GM19468 (cell line): Measurements from ENCODE around the gene PLSCR4.
A peak's percentile ranks its signal among the peaks of the same experiment; 100 is the strongest.
"Not testable (repeated sequence)": the region's sequence is repeated elsewhere in the genome, so short reads cannot be mapped to it uniquely, and the experiment has no call there.

Source experiments
- ATAC-seq: cut with Tn5 transposase; IDR thresholded peaks from one replicate; pipeline ENCODE4 v1.9.1; 2021; ENCODE audit warnings: mild to moderate bottlenecking, moderate library complexity, moderate number of reproducible peaks; ENCODE audit not compliant: unreplicated experiment; ENCODE audit errors: extremely low read depth

PLSCR4 gene

DNA sequence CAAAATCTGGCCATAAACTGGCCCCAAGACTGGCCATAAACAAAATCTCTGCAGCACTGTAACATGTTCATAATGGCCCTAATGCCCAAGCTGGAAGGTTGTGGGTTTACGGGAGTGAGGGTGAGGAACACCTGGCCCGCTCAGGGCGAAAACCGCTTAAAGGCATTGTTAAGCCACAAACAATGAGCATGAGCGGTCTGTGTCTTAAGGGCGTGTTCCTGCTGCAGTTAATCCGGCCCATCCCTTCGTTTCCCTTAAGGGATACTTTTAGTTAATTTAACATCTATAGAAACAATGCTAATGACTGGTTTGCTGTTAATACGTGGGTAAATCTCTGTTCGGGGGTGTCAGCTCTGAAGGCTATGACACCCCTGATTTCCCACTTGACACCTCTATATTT lies 1.5 kb upstream of the PLSCR4 start:
- not testable (repeated sequence) for ATAC-seq

DNA sequence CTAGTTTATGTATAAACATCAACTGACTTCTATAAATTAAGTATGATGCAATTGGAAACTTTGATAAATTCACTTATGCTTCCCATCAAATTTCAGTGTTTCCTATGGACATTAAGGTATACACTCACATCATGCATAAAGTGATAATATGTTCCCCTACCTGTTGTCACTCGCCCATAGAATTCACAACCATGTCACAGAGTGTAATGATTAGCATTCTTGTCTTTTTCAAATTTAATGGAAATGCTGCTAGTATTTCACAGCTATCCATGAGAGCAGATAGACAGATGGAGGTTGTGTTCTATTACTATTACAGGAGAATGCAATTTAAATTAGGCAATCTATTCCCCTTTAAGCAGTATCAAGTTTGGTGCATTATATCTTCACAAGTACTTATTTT lies 984 bp downstream of the PLSCR4 start:
- no peak for ATAC-seq

DNA sequence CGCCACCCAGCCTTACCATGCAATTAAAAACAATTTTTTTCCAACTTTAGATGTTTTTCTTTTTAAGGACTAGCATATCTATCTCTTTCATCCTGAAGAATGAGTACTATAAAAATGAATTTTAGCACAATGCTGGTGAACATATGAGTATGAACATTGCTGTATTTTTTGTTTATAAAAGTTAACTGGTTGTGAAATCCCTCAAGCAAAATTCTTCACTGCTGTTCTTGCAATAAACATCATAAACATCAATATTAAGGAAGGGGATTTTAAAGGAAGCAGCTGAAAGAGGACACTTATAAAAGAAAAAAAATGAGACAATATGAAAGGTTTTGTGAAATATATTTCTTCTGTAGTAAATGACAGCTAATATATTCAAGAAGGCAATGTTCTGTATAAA lies 3.0 kb downstream of the PLSCR4 start:
- no peak for ATAC-seq

DNA sequence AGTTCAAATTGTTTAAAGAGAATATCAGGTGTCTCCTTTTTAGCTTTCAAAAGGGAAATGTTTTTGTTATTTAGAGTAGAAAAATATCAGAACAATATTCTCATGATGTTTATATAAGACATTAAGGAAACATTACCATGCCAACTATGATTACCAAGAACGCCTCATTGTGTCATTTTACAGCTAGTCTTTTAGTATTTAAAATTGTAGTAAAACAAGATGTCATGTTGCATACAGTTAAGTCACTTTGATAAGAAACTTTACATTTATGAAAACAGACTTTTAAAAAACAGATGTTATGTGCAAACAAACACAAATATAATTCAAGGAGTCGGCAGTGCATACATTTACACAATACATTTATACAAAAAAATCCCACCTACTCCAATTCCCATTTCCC lies 4.4 kb downstream of the PLSCR4 start:
- no peak for ATAC-seq

DNA sequence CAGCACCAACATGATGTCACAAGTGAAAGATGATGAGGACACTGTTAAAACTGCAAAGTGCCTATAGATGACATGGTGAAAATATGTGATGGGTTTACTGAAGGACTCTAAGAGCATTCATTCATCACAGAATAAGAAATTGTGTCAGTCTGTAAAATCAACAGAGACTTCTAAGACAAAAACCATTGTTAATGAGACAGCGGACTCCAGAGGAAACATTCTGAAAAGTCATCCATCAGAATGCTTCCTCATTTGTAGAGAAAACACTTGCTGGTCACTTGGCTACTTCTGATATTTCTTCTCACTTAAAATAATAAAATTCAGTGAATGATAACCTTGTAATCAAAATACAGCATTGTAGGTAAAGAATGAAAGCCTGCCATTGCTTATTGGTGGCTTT lies 7.3 kb downstream of the PLSCR4 start:
- ATAC-seq = no peak

- ATAC-seq = no peak
These were observed 9.2 kb downstream of the PLSCR4 start for GRCh38 chr3:146241523-146242240.

DNA sequence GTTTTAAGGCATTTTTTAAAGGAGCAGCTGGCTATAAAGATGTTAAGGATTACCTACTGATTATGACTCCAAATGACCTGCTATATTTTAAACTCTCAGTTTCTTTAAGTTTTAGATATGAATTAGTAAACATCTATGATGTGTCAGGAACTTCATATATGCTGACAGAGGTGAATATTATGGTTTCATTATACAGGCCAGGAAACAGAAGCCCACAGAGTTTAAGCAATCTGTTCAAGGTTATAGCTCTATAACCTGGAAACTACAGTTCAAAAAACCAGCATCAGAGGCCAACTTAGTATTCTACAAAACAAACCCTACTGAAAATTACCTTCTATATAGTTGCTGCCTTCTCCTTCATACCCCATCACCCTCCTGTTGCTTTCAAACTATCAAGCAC lies 17.4 kb downstream of the PLSCR4 start:
- no peak for ATAC-seq

DNA sequence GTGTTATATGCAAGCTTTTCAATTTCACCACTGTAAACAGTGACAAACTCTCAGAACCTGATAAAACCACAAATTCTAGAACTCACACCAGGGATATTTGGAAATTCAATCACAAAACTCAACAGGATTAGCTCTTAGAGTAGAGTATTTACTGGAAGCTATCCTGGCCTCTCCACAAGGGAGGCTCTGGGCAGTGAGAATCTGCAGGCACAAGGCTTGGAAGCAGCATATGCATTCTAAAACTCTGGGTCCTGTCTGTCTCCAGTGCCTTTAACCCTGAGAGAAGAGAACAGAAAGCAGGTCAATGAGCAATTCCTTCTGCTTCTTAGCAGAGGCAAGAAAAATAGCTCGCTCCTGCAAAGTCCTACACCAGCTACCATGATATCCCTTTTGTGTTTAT lies 23.4 kb downstream of the PLSCR4 start:
- ATAC-seq = no peak

DNA sequence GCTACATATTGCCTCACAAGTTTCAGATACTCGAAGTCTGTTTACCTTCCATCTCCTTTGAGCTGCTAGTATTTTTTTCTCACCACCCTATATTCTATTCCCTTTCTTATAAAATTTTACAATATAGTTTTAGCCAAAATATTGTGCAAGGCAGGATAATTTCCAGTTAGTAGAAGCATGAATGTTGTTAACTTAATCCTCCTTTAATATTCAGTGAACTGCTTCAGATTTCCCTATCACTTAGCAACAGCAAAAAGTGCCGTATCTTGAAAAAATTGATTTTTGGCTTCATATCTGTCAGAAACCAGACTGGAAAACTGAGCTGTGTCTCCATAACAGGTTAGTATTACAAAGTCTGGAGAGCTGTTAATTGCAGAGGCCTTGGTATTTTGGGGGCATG lies 24.0 kb downstream of the PLSCR4 start:
- no peak for ATAC-seq

GRCh38 chr3:146225458-146225857 lies 25.4 kb downstream of the PLSCR4 start:
- ATAC-seq = not testable (repeated sequence)

DNA sequence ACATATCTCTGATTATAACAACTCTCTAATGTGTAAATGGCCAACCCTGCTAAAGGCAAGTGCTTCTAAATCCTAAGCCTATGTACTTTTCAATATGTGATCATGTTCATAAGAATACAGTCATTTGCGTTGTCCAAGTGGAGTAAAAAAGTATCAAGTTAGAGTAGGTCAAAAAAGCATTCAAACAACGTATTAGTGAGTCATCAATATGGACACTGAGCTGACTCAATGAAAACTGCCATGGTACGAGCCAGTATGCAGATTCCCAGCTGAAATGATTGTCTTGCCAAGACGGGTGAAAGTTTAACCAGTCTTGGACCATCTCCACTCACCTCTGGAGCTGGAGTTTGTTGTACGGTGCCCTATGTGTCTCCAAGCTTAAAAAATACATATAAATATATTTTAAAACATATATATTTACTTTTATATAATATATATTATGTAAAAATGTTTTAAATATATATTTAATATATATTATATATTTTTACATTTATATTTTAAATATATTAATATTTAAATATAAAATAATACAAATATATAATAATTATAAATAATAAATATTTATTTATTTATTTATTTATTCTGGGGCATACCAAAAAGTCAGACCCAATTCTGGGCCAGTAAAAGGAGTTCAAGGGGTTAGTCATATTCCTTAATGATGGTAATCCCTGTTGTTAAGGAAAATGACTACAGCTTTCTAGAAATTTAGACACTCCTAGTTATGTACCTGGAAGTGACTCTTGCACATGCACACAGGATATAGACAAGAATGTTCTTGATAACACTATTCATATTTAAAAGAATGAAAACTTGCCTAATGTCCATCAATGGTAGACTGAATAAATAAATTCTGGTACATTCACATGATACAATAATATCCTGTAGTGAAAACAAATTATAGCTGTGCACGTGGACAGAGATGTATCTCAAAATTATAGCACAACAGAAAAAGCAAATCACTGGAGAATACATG lies 27.2 kb downstream of the PLSCR4 start:
- ATAC-seq = no peak

- ATAC-seq = no peak
These were observed 28.5 kb downstream of the PLSCR4 start for GRCh38 chr3:146222204-146223046.

DNA sequence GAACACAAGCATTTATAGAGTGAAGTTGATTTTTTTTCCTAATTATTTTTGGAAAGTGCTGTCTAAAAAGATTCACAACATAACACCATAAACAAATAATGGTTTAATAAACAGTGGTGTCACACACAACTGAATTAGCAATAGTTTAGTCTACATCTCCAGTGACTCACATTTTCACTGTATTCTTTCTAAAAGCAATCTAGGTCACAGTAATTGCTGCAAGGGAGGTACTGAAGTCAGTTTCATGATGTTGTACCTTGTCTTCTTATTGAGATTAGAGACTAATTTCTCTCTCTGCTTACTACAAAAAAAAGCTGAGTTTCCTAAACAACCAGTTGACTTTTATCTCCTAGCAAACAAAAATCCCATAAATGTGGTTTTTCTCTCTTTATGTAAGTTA lies 29.6 kb downstream of the PLSCR4 start:
- no peak for ATAC-seq

DNA sequence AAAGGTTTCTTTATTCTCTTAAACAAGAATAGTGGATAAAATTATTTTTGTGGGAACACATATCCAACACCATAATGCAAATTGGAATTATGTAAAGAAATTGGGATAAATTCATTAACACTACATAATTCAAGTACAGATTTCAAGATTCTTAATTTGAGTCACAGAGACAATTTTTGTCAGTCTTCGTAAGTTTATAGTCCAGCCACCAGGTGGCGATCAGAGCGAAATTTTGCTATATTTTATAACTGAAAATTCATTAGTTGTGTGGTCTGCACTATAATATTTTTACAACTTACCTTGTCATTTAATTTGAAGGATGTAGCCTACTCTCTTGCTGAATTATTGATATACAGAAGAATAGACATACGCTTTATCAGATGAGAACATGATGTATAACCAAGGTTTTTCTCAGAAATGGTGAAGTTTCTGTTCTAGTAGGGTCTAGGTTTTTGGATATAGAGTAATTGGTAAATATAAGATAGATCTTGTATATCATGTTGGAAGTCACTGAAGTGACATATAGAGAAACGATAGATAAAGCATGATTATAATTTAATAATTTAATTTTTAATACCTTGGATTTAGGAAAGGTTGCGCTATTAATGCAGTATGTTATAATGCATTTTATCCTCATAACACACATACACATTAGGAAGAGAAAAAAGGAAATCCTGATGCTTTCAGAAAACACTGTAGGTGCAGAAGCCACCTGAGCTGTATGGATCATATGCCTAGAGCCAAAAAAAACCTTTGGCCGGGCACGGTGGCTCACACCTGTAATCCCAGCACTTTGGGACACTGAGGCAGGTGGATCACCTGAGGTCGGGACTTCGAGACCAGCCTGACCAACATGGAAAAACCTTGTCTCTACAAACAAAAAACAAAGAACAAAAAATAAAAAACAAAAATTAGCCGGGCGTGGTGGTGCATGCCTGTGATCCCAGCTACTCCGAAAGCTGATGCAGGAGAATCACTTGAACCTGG lies 31.7 kb downstream of the PLSCR4 start:
- ATAC-seq = peak; percentile 31

DNA sequence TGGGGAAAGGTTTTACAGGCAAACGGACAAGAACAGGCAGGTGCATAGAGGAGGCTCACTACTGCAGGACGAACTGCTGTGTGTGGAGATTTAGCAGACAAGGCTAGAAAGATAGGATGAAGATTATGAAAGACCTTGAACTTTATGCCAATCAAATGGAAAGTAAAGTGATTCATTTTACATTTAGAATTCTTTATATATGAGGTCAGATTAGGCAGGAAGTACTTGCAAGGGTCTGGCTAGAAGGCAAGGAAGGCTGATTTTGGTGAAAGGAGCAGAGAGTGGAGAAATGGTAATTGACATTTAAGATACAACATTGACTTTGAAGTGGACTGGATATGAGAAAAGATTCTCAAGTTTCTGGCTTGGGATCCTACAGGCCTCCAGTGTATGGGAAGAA lies 33.6 kb downstream of the PLSCR4 start:
- ATAC-seq = no peak

DNA sequence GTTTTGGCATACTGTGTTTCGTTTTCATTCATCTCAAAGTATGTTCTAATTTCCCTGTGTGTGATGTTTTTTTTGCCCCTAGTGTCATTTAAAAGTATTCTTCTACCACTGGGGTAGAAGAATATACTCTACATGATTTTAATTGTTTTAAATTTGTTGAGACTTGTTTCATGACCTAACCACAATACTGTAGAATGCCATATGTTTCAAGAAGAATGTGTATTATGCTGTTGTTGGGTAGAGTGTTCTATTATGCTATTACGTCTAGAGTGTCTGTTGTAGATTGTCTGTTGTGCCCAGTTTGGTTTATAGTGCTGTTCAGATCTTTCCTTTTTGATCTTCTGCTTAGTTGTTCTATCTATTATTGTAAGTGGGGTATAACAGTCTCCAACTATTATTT lies 36.4 kb downstream of the PLSCR4 start:
- no peak for ATAC-seq

GRCh38 chr3:146209371-146209770 lies 41.5 kb downstream of the PLSCR4 start:
- no peak for ATAC-seq

DNA sequence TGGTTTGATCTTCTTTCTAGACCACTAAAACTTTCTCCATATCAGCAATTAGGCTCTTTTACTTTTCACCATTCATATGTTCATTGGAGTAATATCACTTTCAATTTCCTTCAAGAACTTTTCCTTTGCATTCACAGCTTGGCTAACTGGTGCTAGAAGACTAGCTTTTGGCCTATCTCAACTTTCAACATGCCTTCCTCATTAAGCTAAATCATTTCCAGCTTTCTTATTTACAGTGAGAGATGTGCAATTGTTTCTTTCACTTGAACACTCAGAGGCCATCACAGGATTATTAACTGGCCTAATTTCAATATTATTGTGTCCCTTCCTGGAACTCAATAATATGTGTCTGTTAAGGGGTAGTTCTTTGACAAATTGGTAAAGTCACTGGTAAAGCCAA lies 47.1 kb downstream of the PLSCR4 start:
- ATAC-seq = no peak

DNA sequence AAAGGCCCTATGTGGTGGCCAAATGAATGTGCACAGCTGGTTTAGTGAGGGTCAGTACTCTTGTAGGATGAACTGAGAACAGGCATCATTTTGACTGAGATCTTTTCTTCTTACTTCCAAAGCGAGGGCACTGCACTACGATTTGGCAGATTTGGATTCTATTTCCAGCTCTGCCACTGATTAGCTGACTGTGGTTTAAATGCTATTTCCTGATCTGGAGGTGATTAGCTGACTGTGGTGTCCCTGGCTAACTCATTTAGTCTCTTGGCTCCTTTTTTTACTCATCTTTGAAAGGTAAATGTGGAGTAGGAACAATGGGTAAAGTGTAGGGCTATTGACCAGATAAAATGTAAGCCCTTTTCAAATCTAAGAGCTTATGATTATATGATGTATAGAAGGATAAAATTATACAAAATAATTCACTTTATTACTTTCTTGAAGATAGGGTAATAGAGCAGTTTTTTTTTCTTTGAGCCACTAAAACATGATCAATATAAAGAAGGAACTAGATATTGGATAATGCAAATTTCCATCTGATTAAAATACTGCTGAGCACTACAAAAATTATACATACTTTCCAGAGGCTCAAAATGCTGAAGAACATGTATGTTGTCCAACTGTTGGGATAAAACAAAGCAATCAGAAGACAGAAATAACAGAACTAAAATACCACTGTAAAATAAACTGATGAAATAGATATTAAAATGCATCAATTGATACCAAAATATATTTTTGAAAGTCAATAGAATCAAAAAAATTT lies 50.3 kb downstream of the PLSCR4 start:
- ATAC-seq = no peak
